Mammary epithelial cell (primary cell): ENCODE results near the gene ADRA2A.

Source experiments
- CTCF ChIP-seq, 2 donors: IDR thresholded peaks in 1 of 2; conservative IDR thresholded peaks in 1 of 2; 2 replicates each; pipeline ENCODE4 v1.5.1; 2011 to 2012; ENCODE audit warnings: inconsistent platforms in 2 of 2, low read length in 2 of 2, mild to moderate bottlenecking in 2 of 2, control low read depth in 1 of 2, low read depth in 1 of 2; ENCODE audit not compliant: insufficient read depth in 1 of 2; ENCODE audit errors: extremely low read depth in 1 of 2
- EZH2 ChIP-seq: IDR thresholded peaks from 2 replicates; pipeline ENCODE4 v1.6.1; 2012; ENCODE audit warnings: low read length, inconsistent platforms, borderline replicate concordance

- TF ChIP-seq CTCF (conservative IDR thresholded peaks at IDR 0.05 in 1 of 2, IDR thresholded peaks at IDR 0.05 in 1 of 2; ENCODE audit: extremely low read depth in 1 of 2, insufficient read depth in 1 of 2, low read depth in 1 of 2, low read length in 2 of 2) = no peak
- TF ChIP-seq EZH2 = no peak
Observed at GRCh38 chr10:111091833-111092232, 15.0 kb downstream of the ADRA2A start.
